ENCODE results near the gene PCK2.

The PCK2 gene

DNA sequence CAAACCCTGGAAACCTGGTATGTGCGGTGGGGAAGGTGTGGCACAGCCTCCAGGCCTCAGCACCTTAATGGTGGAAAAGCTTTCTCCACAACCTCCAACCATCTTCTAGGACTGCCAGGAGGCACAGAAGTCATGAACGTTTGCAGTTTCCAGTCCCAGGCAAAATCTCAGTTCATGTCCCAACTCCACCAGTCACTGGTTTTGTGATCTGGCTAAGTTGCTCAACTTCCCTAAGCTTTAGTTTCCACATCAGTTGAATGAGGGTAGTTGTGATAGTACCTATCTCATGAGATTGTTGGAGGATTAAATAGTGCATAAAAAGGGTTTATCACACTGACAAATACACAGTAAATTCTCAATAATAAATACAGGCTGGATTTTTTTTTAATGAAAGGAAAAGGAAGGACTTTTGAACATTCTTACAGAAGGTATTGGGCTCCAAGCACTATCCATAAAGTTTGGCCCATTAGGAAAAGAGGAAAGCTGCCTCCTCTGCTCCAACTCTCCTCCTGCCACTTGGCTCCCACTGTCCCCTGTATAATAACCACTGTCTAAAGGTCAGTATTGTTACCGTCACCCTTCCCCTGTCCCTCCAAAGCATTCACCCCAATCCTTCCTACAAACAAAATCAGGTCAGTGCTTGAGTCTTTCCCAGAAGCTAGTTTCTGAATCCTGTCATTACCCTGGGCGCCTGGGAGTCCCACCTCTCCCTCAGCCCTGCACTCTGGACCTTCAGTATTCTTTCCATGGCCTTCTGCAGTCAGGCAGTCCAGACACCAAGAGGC is 6.3 kb downstream of the PCK2 start:
- Histone ChIP-seq H3K4me2 (ENCODE audit: low read depth, low read length, poor library complexity, severe bottlenecking) (no peak overlapping the region), H3K4me1 (ENCODE audit: insufficient read depth, low read length, poor library complexity, severe bottlenecking) (peaks cover 10% of the 10 kb centered on the region), H3K9ac (ENCODE audit: low read depth, low read length, poor library complexity, severe bottlenecking) (no peak overlapping the region), H3K79me2 (ENCODE audit: insufficient read depth, low read length) (peaks cover 15% of the 10 kb centered on the region; the same call in 1 of the 2 replicates), H3K36me3 (ENCODE audit: insufficient read depth, low read length) (no peaks in the 10 kb centered on the region; the same call in 1 of the 2 replicates), H3K4me3 (ENCODE audit: low read length, poor library complexity, severe bottlenecking) (no peak overlapping the region), H4K20me1 (ENCODE audit: insufficient read depth, low read length, poor library complexity, severe bottlenecking) (no peaks in the 10 kb centered on the region), H3K9me2 (replicated peaks; ENCODE audit: low read depth, low read length) (no peaks in the 10 kb centered on the region), H3K27me3 (ENCODE audit: insufficient read depth, low read length, poor library complexity, severe bottlenecking) (no peaks in the 10 kb centered on the region), H3F3A (ENCODE audit: low read depth) (no peaks in the 10 kb centered on the region), H2AFZ (ENCODE audit: low read length) (no peak overlapping the region), H3K9me3 (ENCODE audit: insufficient read depth, low read depth, low read length) (no peaks in the 10 kb centered on the region)
- TF ChIP-seq, protein P1, sequence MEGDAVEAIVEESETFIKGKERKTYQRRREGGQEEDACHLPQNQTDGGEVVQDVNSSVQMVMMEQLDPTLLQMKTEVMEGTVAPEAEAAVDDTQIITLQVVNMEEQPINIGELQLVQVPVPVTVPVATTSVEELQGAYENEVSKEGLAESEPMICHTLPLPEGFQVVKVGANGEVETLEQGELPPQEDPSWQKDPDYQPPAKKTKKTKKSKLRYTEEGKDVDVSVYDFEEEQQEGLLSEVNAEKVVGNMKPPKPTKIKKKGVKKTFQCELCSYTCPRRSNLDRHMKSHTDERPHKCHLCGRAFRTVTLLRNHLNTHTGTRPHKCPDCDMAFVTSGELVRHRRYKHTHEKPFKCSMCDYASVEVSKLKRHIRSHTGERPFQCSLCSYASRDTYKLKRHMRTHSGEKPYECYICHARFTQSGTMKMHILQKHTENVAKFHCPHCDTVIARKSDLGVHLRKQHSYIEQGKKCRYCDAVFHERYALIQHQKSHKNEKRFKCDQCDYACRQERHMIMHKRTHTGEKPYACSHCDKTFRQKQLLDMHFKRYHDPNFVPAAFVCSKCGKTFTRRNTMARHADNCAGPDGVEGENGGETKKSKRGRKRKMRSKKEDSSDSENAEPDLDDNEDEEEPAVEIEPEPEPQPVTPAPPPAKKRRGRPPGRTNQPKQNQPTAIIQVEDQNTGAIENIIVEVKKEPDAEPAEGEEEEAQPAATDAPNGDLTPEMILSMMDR (conservative IDR thresholded peaks at IDR 0.05; ENCODE audit: low read length): no peak
- TF ChIP-seq EZH2phosphoT487 (IDR thresholded peaks at IDR 0.05; ENCODE audit: borderline replicate concordance): no peak

DNA sequence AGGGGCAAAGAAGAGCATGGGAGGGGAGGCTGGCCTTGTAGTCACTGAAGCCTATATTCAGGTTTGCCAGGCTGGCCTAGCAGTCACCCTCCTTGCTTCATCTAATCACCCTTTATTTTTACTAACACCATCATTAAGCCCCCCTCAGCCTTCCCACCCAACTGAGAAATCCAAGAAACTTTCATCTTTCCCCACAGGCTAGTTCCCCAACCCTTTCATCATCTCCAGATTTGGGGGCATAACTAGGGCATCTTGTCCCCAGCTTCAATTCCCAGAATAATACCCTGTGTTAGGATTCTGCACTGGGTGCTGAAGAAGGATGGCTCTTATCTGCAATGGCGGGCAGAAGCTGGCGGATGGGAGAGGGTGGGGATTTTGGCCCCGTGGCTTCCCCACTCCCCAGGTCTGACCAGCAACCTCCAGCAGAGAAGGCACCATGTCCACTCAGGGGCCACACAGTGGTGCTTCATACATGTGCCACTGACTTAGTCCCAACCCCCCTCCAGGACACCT is 6.9 kb downstream of the PCK2 start:
- TF ChIP-seq, protein P1 (conservative IDR thresholded peaks at IDR 0.05; ENCODE audit: low read length): no peak
- no peak for TF ChIP-seq EZH2phosphoT487 (IDR thresholded peaks at IDR 0.05; ENCODE audit: borderline replicate concordance)
- Histone ChIP-seq H3K9me3 (ENCODE audit: insufficient read depth, low read depth, low read length) (no peaks in the 10 kb centered on the region), H3K4me3 (ENCODE audit: low read length, poor library complexity, severe bottlenecking) (no peak overlapping the region), H2AFZ (ENCODE audit: low read length) (no peak overlapping the region), H3K36me3 (ENCODE audit: insufficient read depth, low read length) (no peaks in the 10 kb centered on the region; the same call in 1 of the 2 replicates), H3K4me2 (ENCODE audit: low read depth, low read length, poor library complexity, severe bottlenecking) (no peak overlapping the region), H4K20me1 (ENCODE audit: insufficient read depth, low read length, poor library complexity, severe bottlenecking) (no peaks in the 10 kb centered on the region), H3K79me2 (ENCODE audit: insufficient read depth, low read length) (peaks cover 11% of the 10 kb centered on the region; the same call in 1 of the 2 replicates), H3F3A (ENCODE audit: low read depth) (no peaks in the 10 kb centered on the region), H3K27me3 (ENCODE audit: insufficient read depth, low read length, poor library complexity, severe bottlenecking) (no peaks in the 10 kb centered on the region), H3K9ac (ENCODE audit: low read depth, low read length, poor library complexity, severe bottlenecking) (no peak overlapping the region), H3K4me1 (ENCODE audit: insufficient read depth, low read length, poor library complexity, severe bottlenecking) (peaks cover 6% of the 10 kb centered on the region), H3K9me2 (replicated peaks; ENCODE audit: low read depth, low read length) (no peaks in the 10 kb centered on the region)

DNA sequence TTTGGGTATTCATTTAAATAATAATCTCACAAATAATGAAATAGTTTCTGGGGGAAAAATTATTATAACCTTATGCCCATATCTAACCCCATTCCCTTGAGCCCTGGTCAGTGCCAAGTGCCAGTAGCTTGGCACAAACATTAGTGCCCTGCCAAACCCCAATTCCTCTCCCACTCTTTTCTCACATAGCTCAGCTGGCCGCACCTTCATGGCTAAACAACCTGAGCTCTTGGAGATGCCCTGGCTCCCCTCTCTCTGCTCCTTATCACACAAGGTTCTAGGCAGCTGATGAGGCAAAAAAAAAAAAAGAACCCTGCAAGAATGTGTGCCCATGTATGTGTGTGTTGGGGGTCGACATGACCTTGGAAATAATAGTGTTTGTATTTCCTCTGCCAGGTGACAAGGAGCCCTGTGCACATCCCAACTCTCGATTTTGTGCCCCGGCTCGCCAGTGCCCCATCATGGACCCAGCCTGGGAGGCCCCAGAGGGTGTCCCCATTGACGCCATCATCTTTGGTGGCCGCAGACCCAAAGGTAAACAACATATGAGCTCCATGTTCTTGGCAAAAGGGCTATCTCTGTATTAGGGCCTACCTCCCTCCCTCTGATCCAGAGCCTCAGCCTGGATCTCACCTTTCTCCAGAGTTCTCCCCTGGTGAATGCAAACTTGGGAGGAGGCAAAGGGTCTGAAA is 8.4 kb downstream of the PCK2 start:
- no peaks in the 10 kb centered on the region for H3K79me2 ChIP-seq (ENCODE audit: insufficient read depth, low read length)
- H3K4me2 ChIP-seq (ENCODE audit: low read depth, low read length, poor library complexity, severe bottlenecking): no peak overlapping the region
- H3K36me3 ChIP-seq (ENCODE audit: insufficient read depth, low read length): no peaks in the 10 kb centered on the region; the same call in 1 of the 2 replicates
- H4K20me1 ChIP-seq (ENCODE audit: insufficient read depth, low read length, poor library complexity, severe bottlenecking): no peaks in the 10 kb centered on the region
- H3F3A ChIP-seq (ENCODE audit: low read depth): no peaks in the 10 kb centered on the region
- no peaks in the 10 kb centered on the region for H3K9me2 ChIP-seq (replicated peaks; ENCODE audit: low read depth, low read length)
- no peak overlapping the region for H3K4me3 ChIP-seq (ENCODE audit: low read length, poor library complexity, severe bottlenecking)
- no peak overlapping the region for H2AFZ ChIP-seq (ENCODE audit: low read length)
- H3K9ac ChIP-seq (ENCODE audit: low read depth, low read length, poor library complexity, severe bottlenecking): no peak overlapping the region
- no peaks in the 10 kb centered on the region for H3K4me1 ChIP-seq (ENCODE audit: insufficient read depth, low read length, poor library complexity, severe bottlenecking)
- no peaks in the 10 kb centered on the region for H3K9me3 ChIP-seq (ENCODE audit: insufficient read depth, low read depth, low read length)
- TF ChIP-seq, protein P1 (conservative IDR thresholded peaks at IDR 0.05; ENCODE audit: low read length): no peak
- no peak for TF ChIP-seq EZH2phosphoT487 (IDR thresholded peaks at IDR 0.05; ENCODE audit: borderline replicate concordance)
- H3K27me3 ChIP-seq (ENCODE audit: insufficient read depth, low read length, poor library complexity, severe bottlenecking): no peaks in the 10 kb centered on the region

Measured in Loucy (cell line).